ENCODE results near the gene HMCN2. TPM values are rescaled to one million over a fixed set of nuclear protein-coding genes. Genes with fewer than 3 reads are reported as not detected.

Gene HMCN2
- total RNA-seq, 1 experiment from 2014 or later: 8.6 TPM

- no peak overlapping the region for H2BK12ac ChIP-seq (ENCODE audit: insufficient read length, low read depth, low read length)
- no peaks in the 10 kb centered on the region for H3K9me3 ChIP-seq (ENCODE audit: control insufficient read depth, low read depth, low read length)
- no peak overlapping the region for H3K4me2 ChIP-seq (ENCODE audit: insufficient read depth, insufficient read length, low read length)
- H3K56ac ChIP-seq (ENCODE audit: insufficient read length, low read depth, low read length): no peak overlapping the region
- no peaks in the 10 kb centered on the region for H3K9me3 Mint-ChIP-seq
- no peak overlapping the region for H4K5ac ChIP-seq (ENCODE audit: insufficient read length, low read depth, low read length)
- H3K4me3 Mint-ChIP-seq: no peak overlapping the region
- H3K79me1 ChIP-seq (ENCODE audit: insufficient read depth, low read depth, low read length, poor library complexity, severe bottlenecking): no peaks in the 10 kb centered on the region
- no peak for TF ChIP-seq CTCF (conservative IDR thresholded peaks at IDR 0.05)
- no peak overlapping the region for H3T11ph ChIP-seq (ENCODE audit: low read length)
- no peak overlapping the region for H3K14ac ChIP-seq (ENCODE audit: insufficient read depth, low read length)
- no peak overlapping the region; a peak in 1 of 7 replicates for H3K27ac Mint-ChIP-seq
- H2BK20ac ChIP-seq (ENCODE audit: low read depth, low read length, poor library complexity, severe bottlenecking): no peak overlapping the region
- no peak overlapping the region for H4K91ac ChIP-seq (ENCODE audit: insufficient read length, low read depth, low read length)
- no peak overlapping the region for H3K4ac ChIP-seq (ENCODE audit: low read depth, low read length)
- no peak overlapping the region for H2BK5ac ChIP-seq (ENCODE audit: insufficient read length, low read length)
- no peak overlapping the region for H2AK5ac ChIP-seq (ENCODE audit: insufficient read length, low read length)
- no peaks in the 10 kb centered on the region for H4K20me1 ChIP-seq (ENCODE audit: control insufficient read depth, insufficient read depth, insufficient read length)
- H3K23ac ChIP-seq (ENCODE audit: insufficient read length, low read depth, low read length): no peak overlapping the region
- no peaks in the 10 kb centered on the region for H3K27me3 ChIP-seq (ENCODE audit: insufficient read depth, low read length)
- H2AFZ ChIP-seq (ENCODE audit: low read length): no peak overlapping the region
- H3K79me2 ChIP-seq (ENCODE audit: insufficient read depth, low read length): 0 out of 2 replicates have a peak, but pooled peaks cover 2% of the 10 kb centered on the region
- no peak overlapping the region for H2BK15ac ChIP-seq (ENCODE audit: low read depth, low read length)
- no peak overlapping the region for H3K9ac ChIP-seq (ENCODE audit: extremely low read depth, insufficient read length, low read length)
- H2BK120ac ChIP-seq (ENCODE audit: low read depth, low read length, poor library complexity, severe bottlenecking): no peak overlapping the region
- no peak overlapping the region for H3K18ac ChIP-seq (ENCODE audit: insufficient read length, low read depth, low read length)
- no peaks in the 10 kb centered on the region; the same call in 1 of the 2 replicates for H3K27me3 Mint-ChIP-seq (ENCODE audit: low read depth)
- peaks cover 0 to 27% of the 10 kb centered on the region in 2 experiments; a peak in 2 of 4 replicates for H3K4me1 Mint-ChIP-seq
- H3K4me1 ChIP-seq (ENCODE audit: insufficient read depth, low read length): no peaks in the 10 kb centered on the region
- H3K36me3 Mint-ChIP-seq (ENCODE audit: insufficient read depth in 1 of 3, low read depth in 3 of 3): peaks cover 1 to 47% (median 23%) of the 10 kb centered on the region in 3 experiments; a peak in 5 of 7 replicates
- H3K27ac ChIP-seq (ENCODE audit: insufficient read length, low read depth, low read length): no peak overlapping the region
- H4K8ac ChIP-seq (replicated peaks; ENCODE audit: insufficient read length, low read depth, low read length): no peak overlapping the region
- H3K23me2 ChIP-seq (ENCODE audit: insufficient read length, low read depth, low read length, poor library complexity, severe bottlenecking): no peaks in the 10 kb centered on the region
- WGBS (ENCODE audit: extremely low coverage, insufficient read length, low lambda C conversion rate): no CpG with 5 or more reads among the region's 16 CpGs
- DNase-seq: no peak
Observed at GRCh38 chr9:130483371-130483971, 217.9 kb downstream of the HMCN2 start.

Other genes starting within 250 kb of the HMCN2 start
- gene FNBP1, start 222.6 kb upstream of the HMCN2 start, total RNA-seq (2021): 35.9 and 36.5 TPM in 2 replicates
- 38.0 and 38.6 TPM in 2 replicates for gene GPR107, start 211.9 kb upstream of the HMCN2 start, total RNA-seq (2021)
- 35.0 and 38.1 TPM in 2 replicates for gene NCS1, start 93.4 kb upstream of the HMCN2 start, total RNA-seq (2021)
- gene ASS1, start 179.2 kb downstream of the HMCN2 start, total RNA-seq (2021): 118 and 122 TPM in 2 replicates

All from H9 (cell line).